Fibroblast of gingiva (primary cell): ENCODE measurements around the gene EVC2.

Experiments used
- DNase-seq: peaks from one replicate; pipeline ENCODE4 v3.0.0-alpha.2; 2011; ENCODE audit warnings: low read depth

EVC2 gene

DNA sequence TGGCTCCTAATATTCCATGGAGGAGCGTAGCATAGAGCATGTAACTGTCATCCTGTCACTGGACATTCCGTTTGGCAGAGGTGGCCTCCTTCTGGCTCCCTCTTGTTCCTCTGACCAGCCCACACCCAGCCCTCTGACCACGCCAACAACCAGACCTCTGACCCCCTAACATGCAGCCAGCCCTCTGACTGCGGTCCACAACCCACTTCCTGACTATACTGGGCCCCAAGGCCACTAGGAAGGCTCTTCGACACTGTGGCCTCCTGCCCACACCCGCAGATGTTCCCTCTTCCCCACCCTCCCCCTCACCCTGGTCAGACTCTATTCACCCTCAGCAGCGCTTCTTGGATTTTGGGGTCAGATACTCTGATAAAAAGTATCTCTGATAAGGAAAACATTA is 141.4 kb downstream of the EVC2 start:
- no peak for DNase-seq

GRCh38 chr4:5566526-5566925 is 141.8 kb downstream of the EVC2 start:
- no peak for DNase-seq

DNA sequence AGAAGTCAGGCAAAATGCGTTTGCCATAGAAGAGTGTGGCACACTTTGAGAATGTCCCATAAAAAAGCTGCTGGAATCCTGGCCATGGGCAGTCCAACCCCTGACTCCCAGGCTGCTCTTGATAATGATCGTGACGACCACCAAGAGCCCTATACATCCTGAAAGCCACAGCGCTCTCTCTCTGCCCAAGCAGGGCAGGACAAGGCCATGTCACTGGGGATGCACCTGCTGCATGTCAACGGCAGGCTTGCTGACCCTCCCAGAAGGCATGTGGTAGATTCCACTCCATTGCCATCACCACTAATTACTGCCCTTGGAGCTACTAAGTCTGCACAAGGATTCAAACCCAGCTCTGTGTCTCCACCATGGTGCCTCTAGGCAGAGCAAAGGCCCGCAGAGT is 144.5 kb downstream of the EVC2 start:
- no peak for DNase-seq

- DNase-seq: no peak
Observed at GRCh38 chr4:5562476-5562875, 145.9 kb downstream of the EVC2 start.

DNA sequence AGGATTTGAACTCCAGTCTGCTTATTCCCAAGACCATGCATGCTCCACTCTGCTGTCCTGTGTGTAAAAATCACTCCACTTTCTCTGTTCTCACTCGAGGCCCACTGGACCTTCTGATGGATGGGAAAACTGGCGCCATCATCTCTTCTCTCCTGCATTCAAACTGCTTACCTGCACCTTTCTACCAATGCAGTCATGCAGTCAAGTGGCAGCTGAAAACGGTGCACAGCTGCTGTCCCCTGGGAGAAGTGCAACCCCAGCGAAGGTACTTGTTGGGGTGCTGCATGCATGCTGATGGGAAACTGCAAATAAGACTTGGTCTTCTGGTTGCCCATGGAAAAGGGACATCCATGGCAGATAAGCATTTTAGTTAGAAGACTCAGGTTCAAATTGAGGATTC is 147.1 kb downstream of the EVC2 start:
- no peak for DNase-seq

DNA sequence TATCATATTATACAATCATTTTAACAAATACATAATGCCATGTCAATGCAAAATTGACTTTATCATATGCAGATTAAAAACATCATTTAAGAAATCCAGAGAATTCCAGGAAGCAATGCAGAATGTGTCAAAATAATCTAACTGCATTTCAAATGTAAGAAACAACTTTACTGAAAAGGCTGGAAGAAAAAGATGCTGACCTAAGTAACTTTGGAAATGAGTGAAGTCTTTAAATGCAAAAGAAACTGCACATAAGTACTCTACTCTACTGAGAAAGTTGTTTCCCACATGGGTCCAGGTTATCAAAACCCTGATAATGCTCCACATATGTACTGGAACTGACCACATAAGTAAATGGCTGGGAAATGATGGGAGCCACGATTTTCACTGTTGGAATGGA is 149.9 kb downstream of the EVC2 start:
- DNase-seq: no peak

GRCh38 chr4:5554376-5554775 is 154.0 kb downstream of the EVC2 start:
- DNase-seq: no peak

DNA sequence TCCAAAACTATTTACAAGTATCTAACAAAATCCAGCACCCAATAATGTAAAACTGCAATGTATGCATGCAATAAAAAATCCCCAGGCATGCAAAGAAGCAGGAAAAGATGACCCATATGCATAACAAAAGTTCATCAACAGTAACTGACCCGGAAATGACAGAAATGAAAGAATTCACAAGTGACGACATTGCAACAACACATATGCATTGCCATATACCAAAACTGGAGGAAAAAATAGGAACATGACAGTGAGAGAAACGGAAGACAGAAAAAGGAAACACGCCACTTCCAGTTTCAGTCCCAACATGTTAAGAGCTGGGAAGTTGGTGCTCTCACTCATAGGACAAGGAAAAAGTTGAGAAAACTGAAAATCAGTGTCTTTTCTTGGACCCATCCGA is 154.6 kb downstream of the EVC2 start:
- DNase-seq: no peak

- DNase-seq: no peak
Observed at GRCh38 chr4:5552451-5552850, 155.9 kb downstream of the EVC2 start.

- no peak for DNase-seq
Observed at GRCh38 chr4:5547651-5548249, 160.6 kb downstream of the EVC2 start.

- no peak for DNase-seq
Observed at GRCh38 chr4:5545271-5545670, 163.1 kb downstream of the EVC2 start.

DNA sequence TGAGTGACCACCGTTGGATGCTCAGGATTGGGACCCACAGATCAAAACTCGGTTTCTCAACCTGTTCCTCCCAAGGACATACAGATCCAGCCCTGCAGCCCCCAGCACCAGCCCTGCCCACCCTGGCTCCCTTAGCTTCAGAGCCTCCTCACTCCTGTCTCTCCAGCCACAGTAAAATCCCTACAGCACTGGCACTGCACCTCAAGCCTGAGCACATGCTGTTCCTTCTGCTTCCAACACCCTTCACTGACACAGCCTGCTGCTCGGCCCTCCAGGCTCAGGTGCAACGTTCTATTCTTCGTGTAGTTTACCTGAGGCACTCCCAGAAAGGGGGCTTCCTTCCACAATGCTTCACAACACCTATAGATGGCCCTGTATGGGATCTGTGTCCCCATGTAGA is 163.6 kb downstream of the EVC2 start:
- no peak for DNase-seq

DNA sequence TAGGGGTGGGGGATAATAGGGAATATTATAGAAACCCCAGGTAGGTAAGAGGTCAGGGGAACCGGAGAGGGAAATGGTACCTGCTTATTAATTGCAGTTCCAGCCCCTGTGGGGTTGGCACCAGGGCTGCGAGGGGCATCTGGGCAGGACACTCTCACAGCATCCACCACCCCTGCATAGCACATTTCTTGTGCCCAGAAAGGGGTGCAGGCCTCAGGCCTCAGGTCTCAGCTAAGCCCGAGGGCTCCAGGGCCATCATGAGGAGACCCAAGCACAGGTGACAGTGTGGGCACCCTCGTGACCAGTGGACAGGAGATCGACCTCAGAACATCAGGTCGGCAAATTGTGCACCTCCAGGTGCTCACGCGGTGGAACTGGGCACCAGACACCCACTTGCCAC is 164.7 kb downstream of the EVC2 start:
- no peak for DNase-seq

GRCh38 chr4:5541169-5541568 is 167.2 kb downstream of the EVC2 start:
- DNase-seq: no peak

GRCh38 chr4:5539584-5539983 is 168.8 kb downstream of the EVC2 start:
- DNase-seq: no peak

GRCh38 chr4:5532100-5532499 is 176.3 kb downstream of the EVC2 start:
- DNase-seq: no peak

GRCh38 chr4:5528031-5528436 is 180.3 kb downstream of the EVC2 start:
- DNase-seq: no peak

DNA sequence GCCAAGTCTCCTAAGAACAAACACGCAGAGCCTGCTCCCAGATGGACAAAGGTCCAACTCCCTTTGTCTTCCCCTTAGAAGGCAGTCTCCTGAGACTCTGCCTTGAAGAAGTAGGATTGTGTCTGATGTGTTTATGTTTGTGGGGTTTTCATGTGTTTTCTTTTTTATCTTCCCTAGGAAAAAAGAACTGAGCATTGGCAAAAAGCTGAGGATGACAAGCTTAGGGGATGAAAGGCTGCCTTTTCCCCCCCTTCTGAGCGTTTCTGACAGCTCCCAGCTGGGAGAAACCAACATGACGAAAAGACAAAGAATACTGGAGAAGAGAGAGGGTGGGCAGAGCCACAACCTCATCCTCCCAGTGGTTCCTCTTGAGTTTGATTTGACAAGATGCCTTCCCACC is 181.1 kb downstream of the EVC2 start:
- no peak for DNase-seq

- DNase-seq: no peak
Observed at GRCh38 chr4:5526080-5526846, 182.1 kb downstream of the EVC2 start.

DNA sequence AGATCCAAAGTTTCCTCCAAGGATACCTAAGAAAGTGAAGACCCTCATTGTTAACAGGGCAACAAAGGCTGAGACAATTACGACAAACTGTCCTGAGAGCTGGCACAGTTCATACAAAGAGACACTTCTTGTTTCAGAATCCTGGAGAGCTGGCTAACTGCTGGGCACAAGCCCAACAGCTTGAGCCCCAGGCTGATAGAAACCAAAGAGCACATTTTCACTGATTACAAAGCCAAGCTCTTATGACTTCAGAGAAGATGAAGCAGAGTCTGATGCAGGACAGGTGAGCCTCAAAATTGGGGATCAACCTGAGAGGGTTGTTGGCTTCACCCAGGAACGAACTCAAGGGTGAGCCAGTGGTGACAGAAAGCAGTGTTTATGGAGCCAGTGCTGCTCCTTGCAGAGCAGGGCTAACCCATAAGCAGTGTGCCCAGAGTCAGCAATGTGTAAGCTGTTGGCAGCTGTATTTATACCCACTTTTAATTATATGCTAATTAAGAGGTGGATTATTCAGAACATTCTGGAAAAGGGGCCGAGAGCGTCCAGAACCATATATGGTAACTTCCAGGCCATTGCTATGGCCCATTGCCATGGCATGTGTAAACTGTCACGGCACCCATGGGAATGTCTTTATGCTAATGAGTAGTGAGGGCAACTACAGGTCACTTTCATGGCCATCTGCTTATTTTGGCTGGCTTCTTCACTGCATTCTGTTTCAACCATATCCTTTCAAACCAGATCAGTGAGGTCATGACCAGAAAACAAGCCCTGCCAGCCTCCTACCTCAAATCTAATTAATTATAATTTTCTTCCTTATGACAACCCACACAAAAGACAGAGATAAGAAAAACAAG is 183.7 kb downstream of the EVC2 start:
- DNase-seq: peak; percentile 59

- DNase-seq: no peak
Observed at GRCh38 chr4:5517372-5517771, 191.0 kb downstream of the EVC2 start.

- no peak for DNase-seq
Observed at GRCh38 chr4:5515646-5516045, 192.7 kb downstream of the EVC2 start.
